SU-DHL-6 (cell line): ENCODE results near the gene GPR84.

Experiments used
- EZH2phosphoT487 ChIP-seq: fragments of 200-600 bp; sonication (generic), shearing (Covaris generic); conservative IDR thresholded peaks from 2 replicates; pipeline ENCODE4 v1.6.1; 2018; ENCODE audit warnings: mild to moderate bottlenecking, antibody characterized with exemption, low read length, moderate library complexity, mixed read lengths
- TF ChIP-seq, protein P1 (sequence below): fragments of 200-600 bp; sonication (generic); IDR thresholded peaks from one replicate; pipeline ENCODE4 v1.5.1; 2017; ENCODE audit warnings: antibody characterized with exemption, mild to moderate bottlenecking, low read length, moderate library complexity; ENCODE audit not compliant: insufficient read depth, poor library complexity, severe bottlenecking

DNA sequence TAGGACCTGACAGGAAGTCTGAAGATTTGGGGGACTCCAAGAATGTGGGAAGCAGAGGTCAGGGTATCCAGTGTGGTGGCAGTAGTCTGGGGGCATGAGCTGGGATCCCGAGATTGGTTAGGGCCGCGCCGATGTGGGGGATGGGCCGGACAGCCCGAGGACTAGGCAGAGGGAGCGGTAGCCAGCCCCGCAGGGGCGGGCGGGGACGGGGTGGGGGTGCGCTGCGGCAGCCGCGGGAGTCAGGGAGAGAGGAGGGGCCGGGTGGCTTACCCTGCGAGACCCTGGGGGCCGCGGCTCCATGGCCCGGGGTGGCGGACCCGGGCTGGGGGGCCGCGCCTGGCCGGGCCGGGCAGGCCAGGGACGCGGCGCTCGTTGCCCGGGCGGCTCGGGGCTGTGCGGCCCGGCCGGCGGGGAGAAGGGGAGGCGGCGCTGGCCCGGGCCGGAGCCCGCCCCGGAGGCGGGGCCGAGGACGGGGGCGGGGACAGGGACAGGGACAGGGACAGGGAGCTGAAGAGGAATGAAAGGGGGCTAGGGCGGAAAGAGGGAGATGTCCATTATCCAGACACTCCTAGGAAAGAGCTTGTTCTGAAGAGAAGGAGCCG, 14.6 kb upstream of the GPR84 start:
- TF ChIP-seq, protein P1, sequence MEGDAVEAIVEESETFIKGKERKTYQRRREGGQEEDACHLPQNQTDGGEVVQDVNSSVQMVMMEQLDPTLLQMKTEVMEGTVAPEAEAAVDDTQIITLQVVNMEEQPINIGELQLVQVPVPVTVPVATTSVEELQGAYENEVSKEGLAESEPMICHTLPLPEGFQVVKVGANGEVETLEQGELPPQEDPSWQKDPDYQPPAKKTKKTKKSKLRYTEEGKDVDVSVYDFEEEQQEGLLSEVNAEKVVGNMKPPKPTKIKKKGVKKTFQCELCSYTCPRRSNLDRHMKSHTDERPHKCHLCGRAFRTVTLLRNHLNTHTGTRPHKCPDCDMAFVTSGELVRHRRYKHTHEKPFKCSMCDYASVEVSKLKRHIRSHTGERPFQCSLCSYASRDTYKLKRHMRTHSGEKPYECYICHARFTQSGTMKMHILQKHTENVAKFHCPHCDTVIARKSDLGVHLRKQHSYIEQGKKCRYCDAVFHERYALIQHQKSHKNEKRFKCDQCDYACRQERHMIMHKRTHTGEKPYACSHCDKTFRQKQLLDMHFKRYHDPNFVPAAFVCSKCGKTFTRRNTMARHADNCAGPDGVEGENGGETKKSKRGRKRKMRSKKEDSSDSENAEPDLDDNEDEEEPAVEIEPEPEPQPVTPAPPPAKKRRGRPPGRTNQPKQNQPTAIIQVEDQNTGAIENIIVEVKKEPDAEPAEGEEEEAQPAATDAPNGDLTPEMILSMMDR, result no peak
- TF ChIP-seq EZH2phosphoT487, result no peak
